Mesothelial cell of epicardium (in vitro differentiated cells): ENCODE data around the gene PVALEF. TPM values are rescaled to one million over a fixed set of nuclear protein-coding genes. Genes with fewer than 3 reads are reported as not detected.

Source experiments
- DNase-seq, 2 experiments: peaks; one replicate each; pipeline ENCODE4 v3.0.0; 2021; ENCODE audit warnings: low spot score in 2 of 2; ENCODE audit not compliant: unreplicated experiment in 2 of 2
- H3K27ac Mint-ChIP-seq: 2 replicates; pipeline ENCODE4 v1.8.0; 2021; ENCODE audit warnings: mixed read lengths
- H3K27me3 Mint-ChIP-seq: 2 replicates; pipeline ENCODE4 v1.8.0; 2021; ENCODE audit warnings: low read depth, mixed read lengths
- H3K36me3 Mint-ChIP-seq: 2 replicates; pipeline ENCODE4 v1.8.0; 2021; ENCODE audit warnings: mixed read lengths
- H3K4me1 Mint-ChIP-seq: 2 replicates; pipeline ENCODE4 v1.8.0; 2021; ENCODE audit warnings: mixed read lengths
- H3K4me3 Mint-ChIP-seq: 2 replicates; pipeline ENCODE4 v1.8.0; 2021; ENCODE audit warnings: mild to moderate bottlenecking, moderate library complexity, mixed read lengths
- H3K9me3 Mint-ChIP-seq: 2 replicates; pipeline ENCODE4 v1.8.0; 2021; ENCODE audit warnings: mixed read lengths
- CTCF ChIP-seq: fragments of 200-600 bp; sonication (generic); IDR thresholded peaks from one replicate; pipeline ENCODE4 v1.5.0; 2021; ENCODE audit warnings: antibody characterized with exemption; ENCODE audit not compliant: unreplicated experiment
- total RNA-seq: library from RNA; stranded (reverse); gene quantifications from 3 replicates; pipeline ENCODE4 v1.2.1, GENCODE V29; 2021

Gene PVALEF
- total RNA-seq, 1 donor from 2014 or later: 0.22 TPM

DNA sequence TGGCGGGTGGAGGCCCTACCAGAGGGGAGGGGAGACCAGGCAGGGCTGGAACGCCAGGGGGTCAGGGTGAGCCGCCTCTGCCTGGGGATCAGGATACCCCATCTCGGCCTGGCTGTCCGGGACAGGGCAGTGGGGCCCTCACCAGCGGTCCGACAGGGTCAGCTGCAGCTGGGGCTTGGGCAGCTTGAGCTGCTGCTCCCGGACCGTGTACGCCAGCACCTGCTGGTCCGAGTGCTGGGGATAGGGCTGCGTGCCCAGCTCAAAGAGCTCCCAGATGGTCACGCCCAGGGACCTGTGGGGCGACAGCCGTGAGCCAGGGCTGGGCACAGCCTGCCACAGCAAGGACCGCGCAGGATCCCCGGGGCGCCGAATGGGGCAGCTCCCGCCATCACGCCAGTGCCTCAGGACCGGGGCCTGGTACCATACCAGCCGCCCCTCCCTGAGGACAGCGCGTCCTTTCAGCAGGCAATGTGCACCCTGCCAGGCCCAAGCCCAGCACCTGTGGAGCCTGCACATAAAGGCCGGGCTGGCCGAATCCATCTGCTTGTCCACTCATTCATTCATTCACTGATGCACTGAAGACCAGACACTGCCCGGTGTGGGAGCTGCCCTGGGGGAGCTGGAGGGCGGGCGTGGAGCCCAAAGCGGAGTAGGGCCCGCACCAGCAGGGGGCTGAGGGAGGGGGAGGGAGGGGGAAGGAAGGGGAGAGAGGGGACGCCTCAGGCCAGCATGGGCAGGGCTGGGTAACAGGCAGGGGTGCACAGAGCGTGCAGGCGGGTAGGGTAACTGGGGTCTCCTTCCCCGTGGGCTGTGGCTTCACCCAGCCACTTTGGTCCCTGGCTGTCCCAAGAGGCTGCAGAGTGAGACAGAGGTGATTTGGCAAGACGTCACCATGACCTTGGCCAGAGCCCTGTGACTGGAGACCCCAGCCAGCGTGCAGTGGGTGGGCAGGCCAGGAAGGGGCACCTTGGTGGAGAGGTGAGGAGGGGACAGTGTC is 42.0 kb upstream of the PVALEF start:
- H3K9me3 Mint-ChIP-seq: no peaks in the 10 kb centered on the region
- peaks cover 5% of the 10 kb centered on the region for H3K4me1 Mint-ChIP-seq
- no peak overlapping the region for H3K4me3 Mint-ChIP-seq
- TF ChIP-seq CTCF: no peak
- no peak for DNase-seq
- H3K36me3 Mint-ChIP-seq: no peaks in the 10 kb centered on the region
- no peak overlapping the region for H3K27ac Mint-ChIP-seq
- no peaks in the 10 kb centered on the region for H3K27me3 Mint-ChIP-seq

- Mint-ChIP-seq H3K36me3 (no peaks in the 10 kb centered on the region), H3K9me3 (no peaks in the 10 kb centered on the region), H3K4me1 (peaks cover 1% of the 10 kb centered on the region), H3K4me3 (no peak overlapping the region), H3K27ac (no peak overlapping the region), H3K27me3 (no peaks in the 10 kb centered on the region)
- TF ChIP-seq CTCF: no peak
- no peak for DNase-seq
Observed at GRCh38 chr17:81124377-81124776, 40.9 kb upstream of the PVALEF start.

DNA sequence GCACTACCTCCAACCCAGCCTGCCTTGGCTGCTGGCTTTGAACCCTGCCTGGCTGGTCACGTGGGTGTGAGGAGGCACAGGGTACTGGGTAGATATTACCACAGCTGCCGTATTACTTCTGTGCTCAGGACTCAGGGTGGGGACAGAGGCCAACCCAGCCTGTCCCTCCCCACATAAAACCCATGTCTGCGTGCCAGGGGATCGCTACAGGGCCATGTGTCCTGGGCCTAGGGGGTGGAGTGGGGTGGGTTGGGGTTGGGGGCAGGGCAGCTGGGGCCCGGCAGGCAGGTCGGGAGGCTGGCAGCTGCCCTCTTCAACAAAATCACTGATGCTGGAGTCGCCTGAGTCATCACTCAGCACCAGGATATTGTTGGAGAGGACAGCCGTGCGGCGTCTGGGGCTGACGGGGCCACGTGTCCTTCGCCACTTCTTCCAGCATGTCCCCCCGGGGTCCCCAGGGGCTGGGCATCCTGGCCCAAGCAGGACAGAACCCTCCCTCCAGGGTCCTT is 39.7 kb upstream of the PVALEF start:
- H3K4me1 Mint-ChIP-seq: no peaks in the 10 kb centered on the region
- H3K36me3 Mint-ChIP-seq: no peaks in the 10 kb centered on the region
- no peaks in the 10 kb centered on the region for H3K9me3 Mint-ChIP-seq
- no peak overlapping the region for H3K4me3 Mint-ChIP-seq
- no peak for DNase-seq
- TF ChIP-seq CTCF: no peak
- no peak overlapping the region for H3K27ac Mint-ChIP-seq
- H3K27me3 Mint-ChIP-seq: no peaks in the 10 kb centered on the region

- no peak for TF ChIP-seq CTCF
- Mint-ChIP-seq H3K27ac (no peak overlapping the region), H3K4me1 (no peaks in the 10 kb centered on the region), H3K36me3 (no peaks in the 10 kb centered on the region), H3K27me3 (no peaks in the 10 kb centered on the region), H3K9me3 (no peaks in the 10 kb centered on the region), H3K4me3 (no peak overlapping the region)
- DNase-seq: no peak
Observed at GRCh38 chr17:81126281-81127132, 38.8 kb upstream of the PVALEF start.

DNA sequence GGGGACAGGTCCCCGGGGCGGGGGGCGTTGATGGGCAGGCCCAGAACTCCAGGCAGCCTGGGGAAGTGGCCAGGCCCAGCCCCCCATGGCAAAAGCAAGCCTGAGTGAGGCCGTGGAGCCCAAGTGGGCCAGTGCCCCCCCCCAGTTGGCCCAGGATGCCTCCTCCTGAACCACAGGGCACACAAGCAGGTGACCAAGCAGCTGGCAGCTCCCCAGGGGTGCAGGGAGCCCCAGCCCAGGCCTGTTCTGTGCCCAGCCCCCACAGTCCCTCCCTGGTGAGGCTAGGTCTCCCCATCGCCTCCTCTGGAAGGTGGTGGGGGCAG is 38.2 kb upstream of the PVALEF start:
- Mint-ChIP-seq H3K27me3 (no peaks in the 10 kb centered on the region), H3K4me3 (no peak overlapping the region), H3K27ac (no peak overlapping the region), H3K36me3 (no peaks in the 10 kb centered on the region), H3K9me3 (no peaks in the 10 kb centered on the region), H3K4me1 (no peaks in the 10 kb centered on the region)
- no peak for DNase-seq
- no peak for TF ChIP-seq CTCF
